HPDE6-E6E7 (cell line): ENCODE results near the gene PTPRD.

Experiments
- DNase-seq: peaks from one replicate; pipeline ENCODE4 v3.0.0; 2011; ENCODE audit warnings: missing footprints; ENCODE audit errors: extremely low spot score

PTPRD gene

DNA sequence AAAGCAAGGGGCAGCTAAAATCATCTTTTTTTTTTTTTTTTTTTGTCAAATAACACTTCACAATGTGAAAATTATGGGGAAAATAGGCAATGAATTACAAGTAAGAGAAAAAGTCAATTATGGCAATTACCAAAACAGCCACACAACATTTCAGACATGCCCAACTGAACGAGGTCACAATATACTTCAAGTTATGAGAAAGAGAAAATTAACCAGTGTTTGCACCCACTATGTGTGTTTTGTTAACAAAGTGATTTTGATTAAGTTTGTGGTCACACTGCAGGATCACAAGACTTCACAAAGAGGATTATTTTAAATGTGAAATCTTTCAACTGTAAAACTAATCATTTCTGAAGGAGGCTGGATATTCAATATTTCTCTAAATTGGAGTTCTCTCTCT, 1780.4 kb downstream of the PTPRD start:
- DNase-seq = no peak

DNA sequence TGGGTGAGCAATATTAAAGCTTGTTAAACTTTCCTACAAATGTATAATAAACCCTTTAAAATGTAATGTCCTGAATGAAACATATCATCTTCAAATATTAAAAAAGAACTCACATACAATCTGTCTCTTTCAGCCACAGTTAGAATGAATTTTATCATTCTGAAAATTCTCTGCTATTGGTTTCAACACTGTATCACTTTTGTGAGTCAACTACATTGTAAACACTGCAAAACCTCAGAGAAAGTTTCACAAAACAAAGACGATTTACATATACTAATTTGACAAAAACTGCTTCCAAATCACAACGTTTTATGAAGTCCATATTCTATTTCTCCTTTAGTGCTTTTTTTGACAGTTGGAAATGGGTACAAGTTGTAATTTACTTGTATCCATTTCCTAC, 1781.2 kb downstream of the PTPRD start:
- no peak for DNase-seq

DNA sequence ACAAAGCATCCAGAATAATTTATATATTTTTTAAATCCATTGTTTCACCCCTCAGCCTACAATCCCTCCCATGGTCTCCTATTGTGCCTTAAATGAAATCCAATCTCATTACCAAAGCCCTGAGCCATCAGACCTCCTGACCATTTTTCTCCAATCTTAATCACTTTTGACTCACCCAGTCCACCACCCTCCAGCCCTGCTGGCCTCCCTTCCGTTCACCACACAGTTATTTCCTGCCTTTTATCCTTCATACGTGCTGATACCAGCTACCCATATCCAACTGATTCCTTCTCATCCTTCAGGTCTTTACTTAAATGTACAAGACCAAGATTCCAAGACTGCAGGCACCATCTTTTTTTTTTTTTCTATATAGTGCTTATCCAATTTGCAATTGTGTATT, 1786.5 kb downstream of the PTPRD start:
- no peak for DNase-seq

DNA sequence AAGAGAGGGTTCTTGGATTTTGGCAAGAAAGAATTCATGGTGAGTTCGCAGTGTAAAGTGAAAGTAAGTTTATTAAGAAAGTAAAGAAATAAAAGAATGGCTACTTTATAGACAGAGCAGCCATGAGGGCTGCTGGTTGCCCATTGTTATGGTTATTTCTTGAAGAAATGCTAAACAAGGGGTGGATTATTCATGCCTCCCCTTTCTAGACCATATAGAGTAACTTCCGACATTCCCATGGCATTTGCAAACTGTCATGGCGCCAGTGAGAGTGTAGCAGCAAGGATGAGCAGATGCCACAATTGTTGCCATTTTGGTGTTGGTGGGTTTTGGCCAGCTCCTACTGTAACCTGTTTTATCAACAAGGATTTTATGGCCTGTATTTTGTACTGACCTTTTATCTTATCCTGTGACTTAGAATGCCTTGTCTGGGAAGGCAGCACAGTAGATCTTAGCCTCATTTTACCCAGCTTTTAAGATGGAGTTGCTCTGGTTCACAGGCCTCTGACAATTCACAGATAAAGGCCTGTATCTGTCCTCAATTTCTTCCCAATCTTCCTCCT, 1787.1 kb downstream of the PTPRD start:
- DNase-seq = no peak

DNA sequence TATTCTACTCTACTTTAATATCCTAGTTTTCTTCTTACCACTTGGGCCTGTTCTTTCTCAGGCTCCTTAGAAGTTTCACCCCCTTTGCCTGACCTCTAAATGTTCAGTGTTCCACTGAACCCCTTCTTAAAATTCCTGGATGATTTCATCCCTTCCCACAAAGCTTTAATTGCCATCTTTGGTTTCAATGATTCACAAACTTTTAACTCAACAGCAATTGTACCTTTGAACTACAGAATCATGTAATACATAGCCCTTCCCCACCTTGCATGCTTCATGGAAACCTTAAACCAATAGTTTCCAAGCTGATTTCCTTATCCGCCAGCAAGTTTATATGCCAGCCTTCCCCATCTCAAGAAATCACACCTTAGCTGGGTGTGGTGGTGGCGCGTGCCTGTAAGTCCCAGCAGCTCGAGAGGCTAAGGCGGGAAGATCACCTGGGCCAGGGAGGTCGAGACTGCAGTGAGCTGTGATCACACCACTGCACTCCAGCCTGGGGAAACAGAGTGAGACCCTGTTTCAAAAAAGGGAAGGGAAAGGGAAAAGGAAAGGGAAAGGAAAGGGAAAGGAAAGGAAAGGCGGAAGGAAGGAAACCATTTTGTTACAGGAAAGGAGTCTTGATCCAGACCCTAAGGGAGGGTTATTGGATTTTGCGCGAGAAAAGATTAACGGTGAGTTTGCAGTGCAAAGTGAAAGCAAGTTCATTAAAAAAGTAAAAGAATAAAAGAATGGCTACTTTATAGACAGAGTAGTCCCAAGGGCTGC, 1789.5 kb downstream of the PTPRD start:
- DNase-seq = no peak

DNA sequence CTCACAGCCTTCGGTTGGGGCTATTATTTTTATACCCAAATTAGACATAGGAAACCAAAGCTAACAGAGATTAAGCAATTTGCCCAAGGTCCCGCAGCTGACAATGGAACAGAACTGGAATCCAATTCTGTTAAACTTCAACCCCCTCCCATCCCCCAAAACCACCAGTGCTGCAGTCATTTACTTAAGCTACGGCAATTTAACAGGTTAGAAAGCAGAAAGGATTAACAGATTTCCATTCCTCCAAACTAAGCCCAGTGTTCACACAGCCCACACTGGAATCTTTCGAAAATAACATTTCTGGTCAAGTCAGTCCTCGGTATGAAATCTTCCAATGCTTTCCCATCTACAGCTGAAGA, 1790.2 kb downstream of the PTPRD start:
- DNase-seq = no peak

DNA sequence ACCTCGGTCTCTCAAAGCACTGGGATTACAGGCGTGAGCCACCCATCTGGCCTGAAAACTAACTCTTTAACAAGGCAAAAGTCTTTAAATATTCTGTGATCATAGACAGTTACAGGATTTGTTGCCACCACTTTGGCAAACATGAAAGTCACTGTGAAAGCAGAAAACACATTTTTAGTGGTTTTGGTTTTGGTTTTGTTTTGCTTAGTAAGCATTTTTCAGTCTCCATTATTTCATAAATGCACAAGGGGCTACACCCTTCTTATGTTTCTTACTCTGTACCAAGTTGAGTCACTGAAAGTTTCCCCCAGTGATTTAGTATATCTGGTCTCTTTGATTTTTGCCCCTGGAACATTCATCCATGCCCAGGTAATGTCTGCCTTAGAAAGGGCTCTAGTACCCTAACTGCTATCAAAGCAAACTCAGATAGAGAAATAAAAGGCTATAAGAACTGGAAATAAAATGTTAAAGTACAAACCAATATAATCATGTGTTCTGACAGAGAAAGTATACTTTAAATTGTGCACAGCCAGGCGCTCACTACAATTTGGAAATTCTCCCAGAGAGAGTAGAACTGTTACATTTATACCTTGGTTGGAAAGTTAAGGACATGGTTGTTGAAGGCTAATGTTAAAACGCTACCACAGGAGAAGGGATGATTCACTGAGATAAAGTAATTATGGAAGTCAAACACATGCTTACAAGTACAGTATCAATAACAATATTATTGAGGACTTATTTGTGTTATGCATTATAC, 1790.7 kb downstream of the PTPRD start:
- no peak for DNase-seq

DNA sequence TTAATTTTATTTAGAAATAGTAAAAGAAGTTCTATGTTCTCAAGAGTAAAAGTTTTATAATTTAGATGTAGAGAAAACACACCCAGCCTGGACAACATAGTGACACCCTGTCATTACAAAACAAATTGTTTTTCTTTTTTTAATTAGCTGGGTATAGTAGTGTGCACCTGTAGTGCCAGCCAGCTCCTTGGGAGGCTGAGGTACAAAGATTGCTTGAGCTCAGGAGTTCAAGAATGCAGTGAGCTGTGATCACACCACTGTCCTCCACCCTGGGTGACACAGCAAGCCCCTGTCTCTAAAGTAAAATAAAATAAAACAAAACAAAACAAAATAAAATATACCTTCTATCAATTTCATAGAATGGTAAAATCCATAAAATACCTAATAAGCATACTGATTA, 1795.5 kb downstream of the PTPRD start:
- DNase-seq = no peak

DNA sequence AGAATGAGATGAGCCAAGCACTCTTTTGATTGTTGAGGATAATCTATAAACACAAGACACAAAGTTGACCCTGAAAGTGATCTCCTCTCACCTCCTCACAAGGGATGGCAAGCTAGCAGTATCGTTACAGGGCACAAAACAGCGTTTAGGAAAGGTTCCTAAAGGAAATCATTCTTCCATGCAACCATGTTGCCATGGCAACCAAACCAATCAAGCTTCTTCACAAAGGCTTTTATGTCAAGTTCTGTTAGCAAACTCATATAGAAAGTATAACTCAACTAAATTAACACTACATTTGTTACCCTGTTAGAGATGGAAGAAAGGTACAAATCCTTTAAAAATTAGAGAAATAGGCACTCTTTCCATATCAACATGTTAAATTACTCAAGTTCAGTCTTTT, 1796.4 kb downstream of the PTPRD start:
- DNase-seq = no peak

DNA sequence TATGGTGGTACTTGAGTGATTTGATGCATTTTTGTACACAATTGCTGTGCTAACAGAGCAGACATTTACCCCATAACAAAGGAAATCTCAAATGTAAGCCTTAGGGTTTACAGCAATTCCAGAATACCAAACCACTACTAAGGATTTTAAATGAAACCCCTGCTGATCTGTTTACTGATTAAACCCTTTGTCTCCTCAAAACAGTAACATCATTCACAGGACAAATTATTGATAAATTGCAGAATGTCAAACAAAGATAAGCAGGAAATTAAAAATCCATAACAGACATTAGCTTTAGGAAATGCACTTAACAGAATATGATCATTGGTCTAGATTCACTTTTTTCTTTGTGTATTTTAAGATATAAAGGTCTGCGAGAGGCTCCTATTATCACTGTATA, 1796.9 kb downstream of the PTPRD start:
- DNase-seq = no peak

DNA sequence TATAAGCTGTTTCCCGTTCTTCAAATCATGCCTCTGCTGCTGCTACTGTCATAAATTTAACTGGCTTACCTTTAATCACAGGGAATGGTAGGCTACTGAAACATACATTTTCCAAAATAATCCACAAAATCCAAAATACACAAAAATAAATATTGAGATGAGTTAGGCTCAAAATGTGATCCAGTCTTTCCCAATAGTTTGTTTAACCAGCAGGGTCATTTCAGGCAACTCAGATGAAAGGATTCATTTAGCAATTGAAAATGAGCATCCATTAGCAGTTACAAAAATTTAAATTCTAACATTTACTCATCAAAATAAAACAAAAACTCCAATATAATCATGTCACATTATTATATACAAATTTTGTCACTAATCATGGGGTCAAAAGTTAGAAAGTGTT, 1797.6 kb downstream of the PTPRD start:
- DNase-seq = no peak

DNA sequence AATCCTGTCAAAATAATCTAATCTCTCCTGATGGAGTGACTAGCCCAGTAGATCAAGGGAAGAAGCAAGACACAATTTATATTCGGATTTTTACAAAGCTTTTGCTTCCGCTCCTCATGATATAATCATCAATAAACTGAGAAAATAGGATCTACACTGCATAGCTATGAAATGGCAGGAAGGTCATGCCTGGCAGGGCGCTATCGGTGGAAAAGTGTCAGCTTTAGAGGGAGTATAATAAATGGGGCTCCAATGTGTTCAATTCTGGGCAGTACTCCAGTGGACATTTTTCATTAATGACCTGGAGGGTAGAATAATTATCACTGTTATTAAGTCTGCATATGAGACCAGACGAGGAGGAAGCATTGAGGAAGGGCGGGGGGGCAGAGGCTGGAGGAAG, 1799.9 kb downstream of the PTPRD start:
- DNase-seq = no peak

DNA sequence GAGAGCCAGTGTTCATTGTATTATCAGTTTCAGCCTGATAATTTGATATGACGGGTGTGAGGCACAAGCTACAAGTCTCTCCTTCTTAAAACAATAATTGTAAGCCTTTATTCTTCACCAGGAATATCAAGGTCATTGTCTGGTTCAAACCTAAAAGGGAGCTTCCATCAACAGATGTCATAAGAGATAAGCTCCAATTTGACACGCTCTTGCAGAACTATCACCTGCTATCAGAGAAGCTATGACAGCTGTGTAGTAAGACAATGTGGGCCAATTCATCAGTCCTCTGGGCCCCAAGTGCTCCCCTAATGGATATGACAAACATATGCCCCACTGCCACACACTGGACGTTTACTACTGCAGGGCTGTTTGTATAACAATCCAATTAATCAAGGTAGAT, 1803.1 kb downstream of the PTPRD start:
- no peak for DNase-seq

DNA sequence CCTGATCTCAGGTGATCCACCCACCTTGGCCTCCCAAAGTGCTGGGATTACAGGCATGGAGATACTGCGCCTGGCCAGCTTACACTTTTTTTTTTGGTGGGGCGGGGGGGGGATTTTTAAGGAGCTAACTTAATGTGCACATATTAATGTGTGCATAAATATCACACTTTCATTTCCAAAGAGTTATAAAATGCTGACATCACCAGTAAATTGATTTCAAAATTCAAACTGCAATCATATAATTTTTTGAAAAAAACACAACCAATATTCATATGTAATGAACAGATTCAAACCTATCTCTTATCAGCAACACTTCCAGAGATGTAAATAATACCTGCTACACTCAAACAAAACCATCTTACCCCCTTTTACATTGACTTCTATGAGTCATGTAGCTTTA, 1806.7 kb downstream of the PTPRD start:
- no peak for DNase-seq

DNA sequence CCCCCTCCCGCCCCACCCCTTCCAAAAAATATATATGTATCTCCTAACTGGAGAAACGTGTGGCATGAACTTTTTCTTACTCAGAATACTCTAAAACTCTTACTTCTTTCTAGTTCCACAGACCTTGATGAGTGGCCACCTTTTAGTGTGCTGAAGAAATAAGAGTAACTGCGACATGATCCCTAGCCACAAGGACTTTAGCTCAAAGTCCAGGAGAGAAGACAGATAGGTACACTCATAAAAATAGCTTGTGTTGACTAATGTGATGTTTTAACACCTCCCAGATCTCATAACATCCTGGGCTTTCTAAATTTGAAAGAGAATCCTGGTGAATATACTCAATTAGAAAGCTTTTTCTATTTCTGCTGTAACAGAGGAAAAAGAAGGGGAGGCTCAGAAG, 1808.2 kb downstream of the PTPRD start:
- DNase-seq = no peak

DNA sequence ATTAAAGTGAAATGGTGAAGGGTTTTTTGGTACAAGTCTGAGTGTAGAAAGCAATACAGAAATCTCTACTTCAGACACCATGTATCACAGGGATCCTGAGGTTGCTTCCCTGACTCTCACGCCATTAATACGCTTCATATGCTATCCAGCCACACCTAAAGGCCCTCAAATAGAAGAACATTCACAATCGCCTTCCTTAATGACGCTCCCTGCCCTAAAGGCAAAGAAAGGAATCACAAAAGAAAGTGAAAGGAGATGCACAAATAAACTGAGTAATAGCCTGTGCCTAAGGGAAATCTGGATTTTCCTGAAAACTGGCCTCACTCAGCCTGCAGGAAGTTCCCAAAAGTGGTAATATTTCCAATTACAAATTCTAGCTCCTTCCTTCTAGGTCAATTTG, 1810.6 kb downstream of the PTPRD start:
- no peak for DNase-seq

DNA sequence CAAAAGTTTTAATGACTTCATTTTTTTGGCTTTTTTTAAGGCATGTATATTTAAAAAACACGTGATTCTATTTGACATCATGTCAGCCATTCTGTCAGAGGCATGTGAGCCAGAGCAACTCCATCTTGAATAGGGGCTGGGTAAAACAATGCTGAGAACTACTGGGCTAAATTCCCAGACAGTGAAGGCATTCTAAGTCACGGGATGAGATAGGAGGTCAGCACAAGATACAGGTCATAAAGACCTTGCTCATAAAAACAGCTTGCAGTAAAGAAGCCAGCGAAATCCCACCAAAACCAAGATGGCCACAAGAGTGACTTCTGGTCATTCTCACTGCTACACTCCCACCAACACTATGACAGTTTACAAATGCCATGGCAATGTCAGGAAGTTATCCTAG, 1812.6 kb downstream of the PTPRD start:
- no peak for DNase-seq

DNA sequence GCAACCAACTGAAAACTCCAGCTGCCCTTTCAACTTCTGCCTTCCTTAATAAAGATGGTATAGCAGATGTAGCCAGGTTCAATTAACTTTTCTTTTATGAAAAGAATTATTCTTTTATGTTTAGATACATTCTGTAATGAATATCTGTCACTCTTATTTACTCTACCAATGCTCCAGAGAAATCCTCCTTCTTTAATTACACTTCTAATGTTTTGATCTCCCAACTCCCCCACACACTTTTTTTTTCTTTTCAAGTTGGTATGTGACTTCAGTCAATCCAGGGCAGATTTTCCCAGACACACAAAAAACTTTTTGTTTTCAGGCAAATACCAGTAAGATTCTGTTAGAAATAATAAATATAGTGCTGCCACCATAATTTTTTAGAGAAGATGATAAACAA, 1813.2 kb downstream of the PTPRD start:
- DNase-seq = no peak

DNA sequence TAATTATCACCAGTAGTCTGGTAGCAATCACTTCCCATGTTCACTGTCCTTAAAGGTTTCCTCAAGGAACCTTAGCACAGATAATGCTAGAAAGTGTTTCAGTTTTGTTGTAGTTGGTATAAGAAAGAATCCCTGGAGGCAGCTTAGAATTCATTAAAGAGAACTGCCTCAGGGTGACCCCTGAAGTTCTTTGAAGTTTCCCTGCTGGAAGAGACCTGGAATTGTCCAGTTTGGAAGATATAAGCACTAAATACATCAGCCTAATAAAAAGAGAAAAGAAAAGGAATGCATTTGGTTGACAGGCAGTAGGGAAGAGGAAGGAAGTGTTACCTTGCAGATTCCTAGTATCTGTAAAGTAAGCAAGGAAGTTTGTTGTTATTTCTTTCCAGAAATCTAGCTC, 1813.6 kb downstream of the PTPRD start:
- no peak for DNase-seq

DNA sequence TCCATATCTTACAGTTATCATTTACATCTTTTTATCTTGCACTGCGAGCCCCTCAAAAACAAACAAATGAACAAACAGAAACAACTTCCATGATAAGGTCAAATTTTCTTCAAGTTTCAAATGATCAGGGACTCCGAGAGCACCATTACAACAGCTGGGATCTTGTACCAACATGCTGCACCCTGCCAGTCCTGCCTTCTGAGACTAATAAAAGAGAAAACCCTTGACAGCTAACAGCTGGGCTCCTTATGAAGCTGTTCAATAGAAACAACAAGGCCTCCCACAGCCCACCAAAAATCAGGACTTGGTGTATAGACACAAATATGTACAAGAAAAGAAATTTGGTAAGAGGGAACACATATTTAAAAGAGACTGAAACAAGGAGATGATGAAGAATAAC, 1828.0 kb downstream of the PTPRD start:
- no peak for DNase-seq

DNA sequence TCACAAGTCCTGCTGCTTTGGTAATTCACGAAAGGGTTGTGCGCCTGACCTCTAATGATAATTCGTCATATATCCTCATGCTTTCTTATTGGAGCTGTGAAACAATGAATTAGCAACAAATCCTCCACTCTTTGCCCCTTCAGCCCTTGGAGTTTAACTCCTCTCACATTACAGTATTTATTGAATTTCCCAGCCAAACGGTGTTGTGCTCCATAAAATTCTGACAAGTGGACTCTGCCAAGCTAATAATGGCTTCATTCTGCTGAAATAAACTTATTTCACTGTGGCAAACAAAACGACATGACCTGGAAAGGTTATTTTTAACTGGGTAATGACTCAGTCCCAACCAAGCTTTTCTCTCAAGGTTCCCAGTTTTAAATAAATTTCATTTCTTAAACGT, 1828.9 kb downstream of the PTPRD start:
- DNase-seq = no peak

DNA sequence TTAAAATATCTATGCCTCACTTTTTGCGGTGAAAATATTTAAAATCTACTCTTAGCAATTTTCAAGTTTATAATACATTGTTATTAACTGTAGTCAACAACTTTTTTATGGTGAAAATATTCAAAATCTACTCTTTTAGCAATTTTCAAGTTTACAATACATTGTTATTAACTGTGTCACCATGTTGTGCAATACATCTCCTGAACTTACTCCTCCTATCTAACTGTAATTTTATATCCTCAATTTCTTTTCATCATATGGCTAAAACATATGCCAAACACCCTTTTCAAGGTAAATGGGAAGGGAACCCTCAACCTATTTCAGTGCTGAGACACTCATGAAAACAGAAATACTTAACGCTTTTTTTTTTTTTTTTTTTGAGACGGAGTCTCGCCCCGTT, 1830.6 kb downstream of the PTPRD start:
- no peak for DNase-seq

DNA sequence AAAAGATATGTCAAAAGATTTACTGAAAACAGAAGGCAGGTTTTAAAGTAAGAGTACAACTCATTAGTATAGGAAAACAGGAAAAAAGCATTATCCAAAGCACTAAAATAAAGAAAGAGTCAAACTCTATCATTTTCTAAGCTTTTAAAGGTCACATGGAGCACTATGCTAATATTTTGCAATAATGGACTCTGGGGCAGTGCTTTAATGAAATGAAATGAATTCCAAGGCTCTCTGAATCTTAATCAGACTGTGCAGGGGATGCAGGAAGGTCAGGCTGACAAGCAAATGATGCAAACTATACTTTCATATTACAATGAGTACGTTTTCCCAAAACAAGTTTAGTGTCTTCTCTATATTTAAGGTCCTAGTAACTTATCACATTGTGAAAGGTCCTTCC, 1831.3 kb downstream of the PTPRD start:
- no peak for DNase-seq
